Ramos (cell line): ENCODE data around the gene SLC6A18.

ENCODE experiments used
- in situ Hi-C: fragments of 300-500 bp; cut with MboI; formaldehyde crosslinking; loops from one replicate; pipeline ENCODE4 v1.14.3; 2022; ENCODE audit warnings: low sequenced_read_pairs; ENCODE audit not compliant: unreplicated experiment

SLC6A18 gene

DNA sequence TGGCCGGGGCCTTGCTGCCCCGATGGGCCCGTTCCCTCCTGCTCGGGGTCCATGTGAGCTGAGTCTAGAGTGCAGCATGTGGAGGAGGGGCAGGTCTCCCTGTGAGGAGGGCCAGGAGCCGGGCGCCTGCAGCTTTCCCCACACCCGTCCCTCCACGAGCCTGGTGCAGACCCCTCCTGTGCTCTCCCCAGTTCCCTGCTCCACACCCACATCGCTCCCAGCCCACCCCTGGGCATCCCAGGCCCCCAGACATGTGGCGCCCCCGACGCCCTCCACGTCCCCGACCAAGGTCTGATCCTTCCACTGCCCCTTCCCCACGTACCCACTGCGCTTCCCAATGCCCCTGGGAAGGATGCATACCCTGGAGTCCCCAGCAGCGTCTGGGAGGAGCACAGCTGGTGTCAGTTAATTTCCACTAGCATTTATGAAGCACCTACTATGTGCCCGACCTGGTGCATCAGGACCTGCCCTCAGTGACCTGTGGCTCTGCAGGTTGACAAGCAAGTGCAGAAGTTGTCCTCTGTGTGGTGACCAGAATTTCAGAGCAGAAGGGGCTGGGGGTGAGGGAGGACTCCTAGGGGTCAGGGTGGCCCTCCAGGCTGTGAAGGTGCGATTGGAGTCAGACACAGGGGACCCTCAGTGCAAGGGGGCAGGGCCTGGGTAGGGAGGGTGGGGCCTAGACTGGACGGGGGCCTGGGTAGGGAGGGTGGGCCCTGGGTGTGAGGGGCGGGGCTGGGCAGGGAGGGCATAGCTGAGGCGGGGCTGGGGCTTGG, 10.8 kb upstream of the SLC6A18 start:
- in situ Hi-C loops = no loop called here

DNA sequence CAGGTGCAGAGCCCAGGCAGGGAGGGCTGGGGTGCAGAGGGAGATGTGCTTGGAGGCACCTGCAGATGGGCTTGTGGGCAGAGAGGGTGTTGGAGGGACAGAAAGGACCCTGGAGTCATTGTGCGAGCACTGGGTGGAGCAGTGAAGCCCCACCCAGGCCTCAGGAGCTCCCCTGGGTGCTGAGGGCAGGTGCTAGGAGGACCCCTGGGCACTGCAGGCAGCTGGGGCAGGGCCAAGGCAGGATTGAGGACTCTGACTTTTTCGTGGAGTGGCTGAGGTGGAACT, 10.3 kb upstream of the SLC6A18 start:
- in situ Hi-C loops = no loop called here

DNA sequence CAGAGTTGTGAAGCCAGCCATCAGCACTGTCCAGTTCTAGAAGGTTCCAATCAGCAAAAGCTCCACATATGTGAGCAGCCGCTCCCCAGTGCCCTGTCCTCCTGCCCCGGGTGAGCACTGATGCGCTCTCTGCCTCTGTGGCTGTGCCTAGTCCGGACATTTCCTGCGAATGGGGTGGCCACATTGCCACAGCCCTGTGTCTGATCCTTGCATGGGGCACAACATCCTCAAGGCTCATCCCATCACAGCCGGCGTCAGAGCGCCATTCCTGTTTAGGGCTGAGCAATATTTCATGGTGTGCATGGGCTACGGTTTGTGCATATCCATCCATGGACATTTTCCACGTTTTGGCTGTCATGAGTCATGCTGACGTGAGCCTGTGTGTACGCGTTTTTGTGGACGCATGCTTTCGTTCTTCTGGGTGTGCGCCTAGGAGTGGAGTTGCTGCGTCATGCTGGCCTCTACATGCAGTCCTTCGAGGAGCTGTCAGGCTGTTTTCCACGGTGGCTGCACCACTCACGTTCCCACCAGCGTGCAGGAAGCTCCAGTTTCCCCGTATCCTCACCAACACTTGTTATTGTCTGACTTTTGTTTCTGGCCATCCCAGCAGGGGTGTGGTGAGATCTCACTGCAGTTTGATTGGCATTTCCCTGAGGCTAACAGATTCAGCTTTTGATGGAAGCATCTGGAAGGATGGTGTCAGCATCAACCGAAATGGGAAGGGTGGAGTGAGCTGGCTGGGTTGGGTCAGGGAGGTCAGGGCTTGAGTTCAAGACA, 9.7 kb upstream of the SLC6A18 start:
- in situ Hi-C loops = no loop called here

GRCh38 chr5:1216211-1216917, 8.8 kb upstream of the SLC6A18 start:
- in situ Hi-C loops = no loop called here

DNA sequence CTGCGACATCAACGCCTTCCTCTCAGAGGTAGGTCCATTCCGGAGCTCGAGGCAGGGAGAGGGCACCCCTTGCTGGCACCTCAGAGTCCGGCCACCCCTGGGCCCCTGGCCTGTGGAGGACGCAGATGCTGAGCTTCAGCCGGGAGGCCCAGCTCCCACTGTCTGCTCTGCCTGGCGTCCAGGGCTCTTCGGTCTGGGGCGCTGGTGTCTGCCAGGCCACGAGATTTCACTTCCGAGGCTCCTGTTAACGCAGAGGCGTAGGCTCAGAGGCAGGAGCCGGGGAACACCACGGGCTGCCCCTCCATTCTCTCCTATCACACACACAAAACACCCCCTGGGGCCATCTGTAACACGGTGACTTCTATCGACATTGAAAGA, 8.3 kb upstream of the SLC6A18 start:
- in situ Hi-C loops = no loop called here

GRCh38 chr5:1217596-1218206, 7.5 kb upstream of the SLC6A18 start:
- in situ Hi-C loops = no loop called here

GRCh38 chr5:1218351-1219080, 6.7 kb upstream of the SLC6A18 start:
- in situ Hi-C loops = no loop called here

DNA sequence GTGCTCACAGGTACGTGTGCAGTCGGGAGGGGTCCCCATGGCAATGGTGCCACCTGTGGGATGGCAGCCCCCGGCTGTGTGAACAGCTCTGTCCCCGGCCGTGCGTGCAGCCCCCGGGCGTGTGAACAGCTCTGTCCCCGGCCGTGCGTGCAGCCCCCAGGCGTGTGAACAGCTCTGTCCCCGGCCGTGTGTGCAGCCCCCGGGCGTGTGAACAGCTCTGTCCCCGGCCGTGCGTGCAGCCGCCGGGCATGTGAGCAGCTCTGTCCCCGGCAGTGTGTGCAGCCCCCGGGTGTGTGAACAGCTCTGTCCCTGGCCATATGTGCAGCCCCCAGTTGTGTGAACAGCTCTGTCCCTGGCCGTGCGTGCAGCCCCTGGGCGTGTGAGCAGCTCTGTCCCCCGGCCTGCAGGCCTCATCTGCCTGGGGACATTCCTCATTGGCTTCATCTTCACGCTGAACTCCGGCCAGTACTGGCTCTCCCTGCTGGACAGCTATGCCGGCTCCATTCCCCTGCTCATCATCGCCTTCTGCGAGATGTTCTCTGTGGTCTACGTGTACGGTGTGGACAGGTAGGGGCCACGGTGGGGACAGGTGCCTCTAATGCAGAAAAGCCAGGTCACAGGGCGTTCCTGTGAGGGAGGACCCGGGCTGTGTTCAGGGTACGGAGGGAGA, 5.9 kb upstream of the SLC6A18 start:
- in situ Hi-C loops = no loop called here

DNA sequence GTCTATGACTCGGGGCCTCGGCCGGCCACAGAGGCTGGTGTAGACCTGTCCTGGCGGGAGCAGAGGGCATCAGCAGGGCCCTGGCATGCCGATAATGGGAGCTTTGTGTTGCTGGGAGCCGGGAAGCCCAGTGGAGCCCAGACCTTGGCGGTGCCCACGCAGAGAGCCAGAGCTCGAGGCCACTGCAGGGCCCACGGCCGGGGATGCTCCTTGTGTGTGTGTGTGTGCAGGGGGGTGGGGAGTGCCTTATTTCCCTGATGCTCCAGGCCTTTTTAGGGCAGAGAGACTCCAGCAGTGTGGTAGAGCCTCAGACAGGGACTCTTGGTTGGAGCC, 5.4 kb upstream of the SLC6A18 start:
- in situ Hi-C loops = no loop called here

DNA sequence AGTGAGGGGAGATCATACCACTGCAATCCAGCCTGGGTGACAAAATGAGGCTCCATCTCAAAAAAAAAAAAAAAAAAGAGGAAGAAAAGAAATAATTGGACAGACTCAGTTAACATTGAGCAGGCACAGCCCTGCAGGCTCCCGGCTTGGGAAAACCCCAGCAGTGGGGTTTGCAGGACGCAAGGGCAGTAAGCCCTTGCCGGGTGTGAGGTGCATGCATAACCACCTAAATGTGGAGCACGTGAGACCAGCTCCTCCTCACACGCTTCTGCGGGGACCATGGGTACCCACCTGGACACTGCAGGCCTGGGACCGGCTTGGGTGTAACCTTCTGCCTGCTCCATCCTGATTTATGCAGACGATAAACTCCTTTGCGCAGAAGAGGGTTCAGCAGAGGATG, 4.8 kb upstream of the SLC6A18 start:
- in situ Hi-C loops = no loop called here

DNA sequence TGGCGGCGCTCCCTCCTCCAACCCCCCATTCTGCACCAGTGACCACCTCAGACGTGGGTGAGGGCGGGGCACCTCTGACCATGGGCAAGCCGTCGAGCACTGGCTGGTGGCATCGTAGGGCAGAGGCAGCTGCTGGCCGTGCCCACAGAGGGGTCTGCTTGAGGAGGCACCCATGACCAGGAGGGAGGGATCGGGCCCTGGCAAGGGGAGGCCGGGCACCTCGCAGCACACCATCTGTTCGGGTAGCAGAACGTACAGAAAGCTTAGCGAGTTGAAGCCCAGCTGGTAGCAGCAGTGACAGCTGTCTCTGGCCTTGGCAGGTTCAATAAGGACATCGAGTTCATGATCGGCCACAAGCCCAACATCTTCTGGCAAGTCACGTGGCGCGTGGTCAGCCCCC, 4.3 kb upstream of the SLC6A18 start:
- in situ Hi-C loops = no loop called here

GRCh38 chr5:1221721-1222120, 3.5 kb upstream of the SLC6A18 start:
- in situ Hi-C loops = no loop called here

GRCh38 chr5:1222147-1222546, 3.0 kb upstream of the SLC6A18 start:
- in situ Hi-C loops = no loop called here

- in situ Hi-C loops = no loop called here
Observed at GRCh38 chr5:1222621-1223277, 2.4 kb upstream of the SLC6A18 start.

DNA sequence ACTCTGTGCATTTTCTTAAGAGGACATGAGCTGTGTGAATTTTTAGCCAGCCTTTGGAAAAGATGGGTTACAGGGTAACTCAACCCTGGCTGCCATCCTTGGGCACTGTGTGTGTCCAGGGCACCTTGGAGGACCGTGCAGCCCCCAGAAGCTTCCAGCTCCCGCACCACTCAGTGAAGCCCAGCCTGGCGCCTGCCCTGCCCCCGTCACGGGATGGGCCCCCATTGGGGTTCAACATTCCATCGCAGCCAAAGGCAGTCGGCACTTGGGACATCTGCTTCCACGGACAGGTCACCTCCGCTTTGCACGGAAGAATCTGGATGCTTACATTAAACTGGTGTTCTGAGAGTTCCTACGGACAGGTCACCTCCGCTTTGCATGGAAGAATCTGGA, 1.9 kb upstream of the SLC6A18 start:
- in situ Hi-C loops = no loop called here

DNA sequence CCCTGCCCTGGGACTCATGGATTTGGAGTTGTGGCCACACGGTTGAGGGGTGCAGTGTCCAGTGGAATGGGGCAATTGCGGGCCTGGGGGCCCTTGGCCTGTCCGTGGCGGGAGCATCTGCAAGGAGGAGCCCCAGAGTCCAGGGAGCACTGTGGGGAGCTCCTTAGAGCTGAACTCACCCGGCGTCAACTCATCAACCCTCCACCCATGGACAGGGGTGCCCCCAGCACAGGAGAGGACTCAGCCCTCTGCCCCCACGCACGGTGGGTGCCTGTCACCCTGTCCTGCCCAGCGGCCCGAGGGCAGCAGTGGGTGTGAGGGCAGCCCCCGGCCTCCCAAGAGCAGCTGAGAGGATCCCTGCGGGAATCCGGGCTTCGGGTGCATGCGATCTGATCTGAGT, 550 bp upstream of the SLC6A18 start:
- in situ Hi-C loops = no loop called here

GRCh38 chr5:1226231-1226630, 1.1 kb downstream of the SLC6A18 start:
- in situ Hi-C loops = no loop called here

DNA sequence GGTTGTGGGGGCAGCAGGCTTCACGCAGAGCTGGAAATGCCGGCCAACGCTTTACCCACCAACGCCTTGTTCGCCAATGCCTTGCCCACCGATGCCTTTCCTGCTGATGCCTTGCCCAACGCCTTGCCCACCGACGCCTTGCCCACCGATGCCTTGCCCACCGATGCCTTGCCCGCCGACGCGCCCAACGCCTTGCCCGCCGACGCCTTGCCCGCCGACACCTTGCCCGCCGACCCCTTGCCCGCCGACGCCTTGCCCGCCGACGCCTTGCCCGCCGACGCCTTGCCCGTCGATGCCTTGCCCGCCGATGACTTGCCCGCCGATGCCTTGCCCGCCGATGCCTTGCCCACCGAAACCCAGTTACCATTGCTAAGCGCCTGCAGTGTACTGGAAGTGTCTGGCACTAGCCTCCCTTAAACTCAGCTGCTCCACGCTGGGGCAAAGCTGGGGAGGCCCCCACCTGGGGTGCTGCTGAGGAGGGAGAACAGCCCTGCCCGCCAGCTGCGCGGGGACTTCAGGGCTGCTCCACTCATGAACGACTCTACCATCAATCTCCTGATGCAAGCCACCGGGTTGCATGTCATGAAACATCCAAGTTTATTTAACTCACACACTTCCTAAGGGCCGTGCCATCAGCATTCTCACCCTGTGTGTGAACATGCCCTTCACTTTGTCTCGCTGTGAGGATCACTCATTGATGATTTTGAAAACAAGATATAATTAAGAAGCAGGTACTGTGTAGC, 1.8 kb downstream of the SLC6A18 start:
- in situ Hi-C loops = no loop called here

GRCh38 chr5:1227667-1228066, 2.5 kb downstream of the SLC6A18 start:
- in situ Hi-C loops = no loop called here
